ENCODE measurements around the gene ARL15. TPM values are rescaled to one million over a fixed set of nuclear protein-coding genes. Genes with fewer than 3 reads are reported as not detected.

ARL15 gene
- total and polyA plus RNA-seq, 2 donors (not counting 3 experiments of a cell fraction or from before 2014, with no cell fraction given), result 11.9 to 24.4 TPM

GRCh38 chr5:54162184-54162583 lies 148.2 kb downstream of the ARL15 start:
- H3K9me3 ChIP-seq (replicated peaks; ENCODE audit: control insufficient read depth, insufficient read depth, low read length), result no peaks in the 10 kb centered on the region
- DNase-seq (ENCODE audit: low read depth, low spot score), result no peak
- no peak overlapping the region for H2AFZ ChIP-seq (ENCODE audit: low read depth, low read length)
- no peak overlapping the region for H3K9ac ChIP-seq (replicated peaks; ENCODE audit: extremely low read depth, insufficient read depth, low read length)
- H3K9me1 ChIP-seq (replicated peaks; ENCODE audit: control insufficient read depth, extremely low read depth, insufficient read depth, low read length), result no peaks in the 10 kb centered on the region
- no peaks in the 10 kb centered on the region for H3K36me3 ChIP-seq (ENCODE audit: control insufficient read depth in 2 of 2, extremely low read depth in 1 of 2, insufficient read depth in 2 of 2, low read length in 2 of 2)
- H3K79me2 ChIP-seq (ENCODE audit: control insufficient read depth, insufficient read depth, low read length), result no peaks in the 10 kb centered on the region
- ChIA-PET POLR2A (no interaction called here), CTCF (no interaction called here)
- H3K27me3 ChIP-seq (ENCODE audit: control insufficient read depth in 2 of 2, insufficient read depth in 2 of 2, low read length in 2 of 2), result no peaks in the 10 kb centered on the region
- H3K4me2 ChIP-seq (ENCODE audit: insufficient read depth, low read length), result no peak overlapping the region
- H4K20me1 ChIP-seq (replicated peaks; ENCODE audit: control insufficient read depth, extremely low read depth, insufficient read depth, low read length), result no peaks in the 10 kb centered on the region
- no peak for FAIRE-seq
- dilution Hi-C loops (cut with MboI; ENCODE audit: extremely low pct_ligation_motif_present, low sequenced_read_pairs) (no loop called here), intact Hi-C loops (cut with micrococcal nuclease) (no loop called here)
- no TSS peak for BruUV-seq (replicated peaks)
- no peaks in the 10 kb centered on the region for H3K4me1 ChIP-seq (ENCODE audit: control insufficient read depth, extremely low read depth, insufficient read depth, low read length)
- no peak overlapping the region for H3K4me3 ChIP-seq (replicated peaks in 1 of 3; ENCODE audit: insufficient read depth in 1 of 3, low read depth in 1 of 3, low read length in 3 of 3)
- no peak for TF ChIP-seq FOS (IDR thresholded peaks at IDR 0.05; ENCODE audit: borderline replicate concordance, insufficient read depth, low read length)
- TF ChIP-seq POLR2AphosphoS5 (IDR thresholded peaks at IDR 0.05; ENCODE audit: insufficient read depth, low read depth, low read length), result no peak
- no peak for TF ChIP-seq MYC (IDR thresholded peaks at IDR 0.05; ENCODE audit: low read depth, low read length)
- no peak for TF ChIP-seq CTCF (IDR thresholded peaks at IDR 0.05; ENCODE audit: extremely low read depth in 1 of 2, insufficient read depth in 1 of 2, low read depth in 1 of 2, low read length in 2 of 2)
- no peak for TF ChIP-seq JUN (IDR thresholded peaks at IDR 0.05; ENCODE audit: borderline replicate concordance, insufficient read depth, insufficient read length, low read depth)
- no peak for TF ChIP-seq EZH2 (IDR thresholded peaks at IDR 0.05; ENCODE audit: borderline replicate concordance, low read depth, low read length, severe bottlenecking)
- TF ChIP-seq MAX (IDR thresholded peaks at IDR 0.05; ENCODE audit: insufficient read depth, insufficient read length), result no peak
- TF ChIP-seq POLR2A (IDR thresholded peaks at IDR 0.05; ENCODE audit: low read depth, low read length), result no peak
- TF ChIP-seq GATA2 (IDR thresholded peaks at IDR 0.05; ENCODE audit: insufficient read depth, insufficient read length, low read depth, low read length), result no peak
- H3K27ac ChIP-seq (ENCODE audit: insufficient read depth, low read depth, low read length), result no peak overlapping the region

Measured in endothelial cell of umbilical vein (primary cell).